GM23338 (cell line): Measurements from ENCODE around the gene TMEM178B. TPM values are rescaled to one million over a fixed set of nuclear protein-coding genes. Genes with fewer than 3 reads are reported as not detected.

Source experiments
- ATAC-seq: fragments of 200-7000 bp; cut with Tn5 transposase; 3 replicates; pipeline ENCODE4 v1.9.1; 2020
- DNase-seq: peaks from one replicate; pipeline ENCODE4 v3.0.0-alpha.2; 2015; ENCODE audit warnings: low spot score
- H2AFZ ChIP-seq: fragments of 200-600 bp; sonication (generic); 2 replicates; pipeline ENCODE4 v1.8.0; 2016; ENCODE audit warnings: antibody characterized with exemption, mild to moderate bottlenecking, moderate library complexity
- H3F3A ChIP-seq: fragments of 200-600 bp; sonication (generic); replicated peaks from 2 replicates; pipeline ENCODE4 v1.8.0; 2017; ENCODE audit warnings: antibody characterized with exemption, mixed run types, low read depth
- H3K27ac ChIP-seq: fragments of 200-600 bp; sonication (generic); 2 replicates; pipeline ENCODE4 v1.6.1; 2016; ENCODE audit warnings: low read depth
- H3K27me3 ChIP-seq: fragments of 200-600 bp; sonication (generic); 2 replicates; pipeline ENCODE4 v1.8.0; 2016; ENCODE audit warnings: mild to moderate bottlenecking, mixed run types, moderate library complexity; ENCODE audit not compliant: insufficient read depth
- H3K36me3 ChIP-seq: fragments of 200-600 bp; sonication (generic); 2 replicates; pipeline ENCODE4 v1.8.0; 2016; ENCODE audit warnings: mild to moderate bottlenecking; ENCODE audit not compliant: insufficient read depth
- H3K4me1 ChIP-seq: fragments of 200-600 bp; sonication (generic); 2 replicates; pipeline ENCODE4 v1.8.0; 2016; ENCODE audit warnings: mild to moderate bottlenecking, moderate library complexity; ENCODE audit not compliant: insufficient read depth
- H3K4me2 ChIP-seq: fragments of 200-600 bp; sonication (generic); 2 replicates; pipeline ENCODE4 v1.7.1; 2017; ENCODE audit warnings: mixed run types
- H3K4me3 ChIP-seq: fragments of 200-600 bp; sonication (generic); 2 replicates; pipeline ENCODE4 v1.6.1; 2016; ENCODE audit warnings: mixed run types
- H3K79me2 ChIP-seq: fragments of 200-600 bp; sonication (generic); replicated peaks from 2 replicates; pipeline ENCODE4 v1.8.0; 2017; ENCODE audit warnings: mild to moderate bottlenecking; ENCODE audit not compliant: insufficient read depth
- H3K9me2 ChIP-seq: fragments of 200-600 bp; sonication (generic); 2 replicates; pipeline ENCODE4 v1.8.0; 2017; ENCODE audit not compliant: insufficient read depth
- H4K20me1 ChIP-seq: fragments of 200-600 bp; sonication (generic); replicated peaks from 2 replicates; pipeline ENCODE4 v1.8.0; 2017; ENCODE audit warnings: mild to moderate bottlenecking; ENCODE audit not compliant: insufficient read depth
- H3K27ac Mint-ChIP-seq: 2 replicates; pipeline ENCODE4 v1.8.0; 2020; ENCODE audit warnings: inconsistent platforms, mild to moderate bottlenecking, moderate library complexity, mixed read lengths
- H3K27me3 Mint-ChIP-seq: 3 replicates; pipeline ENCODE4 v1.8.0; 2022; ENCODE audit warnings: low read depth, mild to moderate bottlenecking, moderate library complexity, mixed read lengths, inconsistent platforms; ENCODE audit not compliant: insufficient read depth, poor library complexity
- H3K36me3 Mint-ChIP-seq: 3 replicates; pipeline ENCODE4 v1.8.0; 2021; ENCODE audit warnings: low read depth, mild to moderate bottlenecking, inconsistent platforms, moderate library complexity, mixed read lengths
- H3K4me1 Mint-ChIP-seq: 3 replicates; pipeline ENCODE4 v1.8.0; 2020; ENCODE audit warnings: mild to moderate bottlenecking, inconsistent platforms, mixed read lengths
- H3K4me3 Mint-ChIP-seq: 3 replicates; pipeline ENCODE4 v1.8.0; 2021; ENCODE audit warnings: moderate library complexity, mild to moderate bottlenecking, inconsistent platforms, mixed read lengths
- H3K9me3 Mint-ChIP-seq: 3 replicates; pipeline ENCODE4 v1.8.0; 2020; ENCODE audit warnings: moderate library complexity, mild to moderate bottlenecking, inconsistent platforms, mixed read lengths
- CREB1 ChIP-seq: fragments of 250-450 bp; sonication (Bioruptor Pico); IDR thresholded peaks from 2 replicates; pipeline ENCODE4 v1.5.0; 2020; ENCODE audit warnings: low read depth, mild to moderate bottlenecking, moderate library complexity
- EZH2 ChIP-seq: fragments of 200-600 bp; sonication (generic); IDR thresholded peaks from one replicate; pipeline ENCODE4 v1.8.0; 2017; ENCODE audit warnings: antibody characterized with exemption, mild to moderate bottlenecking, low read depth; ENCODE audit not compliant: unreplicated experiment
- EZH2phosphoT487 ChIP-seq: fragments of 200-600 bp; sonication (generic); IDR thresholded peaks from one replicate; pipeline ENCODE4 v1.8.1; 2018; ENCODE audit warnings: antibody characterized with exemption; ENCODE audit not compliant: unreplicated experiment
- JUNB ChIP-seq: IDR thresholded peaks from one replicate; pipeline ENCODE4 v1.6.1; 2016; ENCODE audit warnings: antibody characterized with exemption; ENCODE audit not compliant: unreplicated experiment
- NANOG ChIP-seq: IDR thresholded peaks from 2 replicates; pipeline ENCODE4 v1.6.1; 2016; ENCODE audit warnings: antibody characterized with exemption, borderline replicate concordance
- STAT1 ChIP-seq: IDR thresholded peaks from one replicate; pipeline ENCODE4 v1.6.1; 2016; ENCODE audit warnings: antibody characterized with exemption; ENCODE audit not compliant: unreplicated experiment
- ZNF331 ChIP-seq: fragments of 250-450 bp; sonication (Bioruptor Pico); IDR thresholded peaks from 2 replicates; pipeline ENCODE4 v1.5.0; 2020; ENCODE audit warnings: low read depth, mild to moderate bottlenecking, moderate library complexity
- polyA plus RNA-seq: library from polyadenylated mRNA; unstranded; fragments of >200 nt; fragmentation: Nextera tagmentation; extraction: Ambion mirVana; gene quantifications from 2 replicates; pipeline ENCODE4 v1.2.1, GENCODE V29; 2016
- total RNA-seq: library from RNA; depleted of rRNA; stranded (reverse); fragments of >200 nt; shearing (Covaris generic); gene quantifications from 2 replicates; pipeline ENCODE4 v1.2.3, GENCODE V29; 2014
- TF ChIP-seq, protein P1 (sequence below): IDR thresholded peaks from 2 replicates; pipeline ENCODE4 v1.6.1; 2016; ENCODE audit warnings: antibody characterized with exemption
- TF ChIP-seq, protein P2 (sequence below), 2 experiments: fragments of 200-600 bp in 1 of 2; sonication (generic) in 1 of 2; conservative IDR thresholded peaks; 2 replicates each; pipeline versions ENCODE4 v1.5.1 to v1.6.1; 2016 to 2017; ENCODE audit warnings: antibody characterized with exemption in 2 of 2, low read depth in 2 of 2, mild to moderate bottlenecking in 2 of 2, moderate library complexity in 1 of 2
- TF ChIP-seq, protein P3 (sequence below): fragments of 250-450 bp; sonication (Bioruptor Pico); IDR thresholded peaks from 2 replicates; pipeline ENCODE4 v1.5.0; 2020; ENCODE audit warnings: mild to moderate bottlenecking, moderate library complexity

Gene TMEM178B
- total and polyA plus RNA-seq, 2 experiments from 2014 or later, result 4.9 to 15.6 TPM

DNA sequence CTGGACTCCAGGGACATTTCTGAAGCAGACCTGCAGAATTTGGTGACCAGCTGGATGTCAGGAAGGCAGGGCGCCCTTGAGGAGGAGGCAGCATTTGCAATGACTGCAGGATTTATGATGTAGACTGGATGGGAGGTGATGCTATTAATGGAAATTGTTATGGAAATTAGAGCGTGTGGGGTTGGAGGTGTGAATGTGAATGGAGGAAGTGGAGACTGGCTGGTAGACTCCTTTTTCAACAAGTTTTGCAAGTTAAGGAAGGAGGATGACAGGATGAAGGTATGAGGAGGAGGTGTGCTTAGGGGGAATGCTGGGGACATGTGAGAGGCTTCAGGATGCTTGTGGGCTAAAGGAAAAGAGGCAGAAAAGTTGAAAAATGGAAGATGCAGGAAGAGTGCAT, 137.0 kb downstream of the TMEM178B start (continued):
- TF ChIP-seq EZH2, result no peak

DNA sequence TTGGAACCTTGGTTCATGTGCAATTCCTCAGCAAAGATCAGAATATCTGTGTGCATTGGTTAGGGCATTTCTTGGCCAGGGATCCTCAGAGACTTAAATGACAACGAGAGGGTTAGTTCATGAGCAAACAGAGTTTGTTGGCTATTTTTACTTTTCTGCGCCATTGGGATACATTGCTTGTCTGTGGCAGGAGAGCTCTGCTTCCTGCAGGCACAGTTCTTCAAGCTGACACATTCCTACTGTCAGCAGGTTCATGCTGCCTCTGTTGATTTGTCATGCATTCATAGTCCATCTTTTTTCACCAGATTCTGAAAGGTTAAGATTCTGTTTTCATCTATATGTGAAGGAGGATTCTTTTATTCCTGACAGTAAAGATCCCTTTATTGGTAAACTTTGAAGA, 139.4 kb downstream of the TMEM178B start:
- H3K27ac Mint-ChIP-seq, result no peak overlapping the region
- Histone ChIP-seq H3K4me3 (no peak overlapping the region), H3K27ac (no peak overlapping the region), H3K27me3 (no peaks in the 10 kb centered on the region), H3K4me1 (peaks cover 65% of the 10 kb centered on the region), H3K4me2 (no peak overlapping the region), H3K9me2 (peaks cover 18% of the 10 kb centered on the region), H3K36me3 (no peaks in the 10 kb centered on the region), H3F3A (no peaks in the 10 kb centered on the region), H2AFZ (no peak overlapping the region), H3K79me2 (peaks cover 25% of the 10 kb centered on the region), H4K20me1 (no peaks in the 10 kb centered on the region)
- no peaks in the 10 kb centered on the region; the same call in 2 of the 3 replicates for H3K9me3 Mint-ChIP-seq
- no peak for TF ChIP-seq EZH2phosphoT487
- H3K4me3 Mint-ChIP-seq, result no peak overlapping the region
- H3K36me3 Mint-ChIP-seq, result peaks cover 6% of the 10 kb centered on the region; the same call in 1 of the 3 replicates
- ATAC-seq (no peak), DNase-seq (no peak)
- peaks cover 4% of the 10 kb centered on the region for H3K27me3 Mint-ChIP-seq
- peaks cover 68% of the 10 kb centered on the region for H3K4me1 Mint-ChIP-seq

DNA sequence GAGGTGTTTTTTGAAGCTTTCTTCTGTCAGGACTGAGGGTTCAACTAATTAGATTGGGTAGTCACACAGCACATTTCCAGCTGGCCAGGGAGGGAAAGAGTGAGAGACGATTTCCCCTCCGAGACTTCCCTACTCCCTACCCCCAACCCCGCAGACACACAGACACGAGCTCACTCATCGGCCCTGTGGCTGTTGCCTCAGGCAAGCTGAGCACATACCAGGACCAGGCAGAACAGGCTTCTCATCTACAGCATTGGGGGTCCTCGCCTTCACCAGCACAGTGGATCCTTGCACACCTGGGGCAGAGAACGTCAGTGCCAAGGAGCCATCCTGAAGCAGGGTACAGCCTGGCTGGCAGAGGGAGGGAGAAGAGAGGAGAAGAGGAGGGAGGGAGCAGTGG, 144.1 kb downstream of the TMEM178B start:
- Mint-ChIP-seq H3K4me3 (no peak overlapping the region), H3K27ac (no peak overlapping the region), H3K9me3 (no peaks in the 10 kb centered on the region), H3K27me3 (peaks cover 2% of the 10 kb centered on the region), H3K4me1 (peaks cover 34% of the 10 kb centered on the region), H3K36me3 (no peaks in the 10 kb centered on the region; the same call in 2 of the 3 replicates)
- Histone ChIP-seq H4K20me1 (0 out of 2 replicates have a peak, but pooled peaks cover 2% of the 10 kb centered on the region), H3F3A (no peaks in the 10 kb centered on the region), H3K27me3 (no peaks in the 10 kb centered on the region), H3K9me2 (no peaks in the 10 kb centered on the region), H3K4me1 (peaks cover 18% of the 10 kb centered on the region), H3K79me2 (peaks cover 3% of the 10 kb centered on the region; the same call in 1 of the 2 replicates), H3K27ac (no peak overlapping the region), H3K36me3 (no peaks in the 10 kb centered on the region), H3K4me2 (no peak overlapping the region), H3K4me3 (no peak overlapping the region), H2AFZ (no peak overlapping the region)
- ATAC-seq, result no peak
- DNase-seq, result no peak
- TF ChIP-seq, protein P1, sequence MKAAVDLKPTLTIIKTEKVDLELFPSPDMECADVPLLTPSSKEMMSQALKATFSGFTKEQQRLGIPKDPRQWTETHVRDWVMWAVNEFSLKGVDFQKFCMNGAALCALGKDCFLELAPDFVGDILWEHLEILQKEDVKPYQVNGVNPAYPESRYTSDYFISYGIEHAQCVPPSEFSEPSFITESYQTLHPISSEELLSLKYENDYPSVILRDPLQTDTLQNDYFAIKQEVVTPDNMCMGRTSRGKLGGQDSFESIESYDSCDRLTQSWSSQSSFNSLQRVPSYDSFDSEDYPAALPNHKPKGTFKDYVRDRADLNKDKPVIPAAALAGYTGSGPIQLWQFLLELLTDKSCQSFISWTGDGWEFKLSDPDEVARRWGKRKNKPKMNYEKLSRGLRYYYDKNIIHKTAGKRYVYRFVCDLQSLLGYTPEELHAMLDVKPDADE, result no peak
- no peak for TF ChIP-seq EZH2
- no peak for TF ChIP-seq NANOG
- no peak for TF ChIP-seq STAT1
- TF ChIP-seq CREB1 (CRISPR knock-in tag), result no peak
- no peak for TF ChIP-seq JUNB
- no peak for TF ChIP-seq ZNF331 (CRISPR knock-in tag)
- TF ChIP-seq, protein P2, sequence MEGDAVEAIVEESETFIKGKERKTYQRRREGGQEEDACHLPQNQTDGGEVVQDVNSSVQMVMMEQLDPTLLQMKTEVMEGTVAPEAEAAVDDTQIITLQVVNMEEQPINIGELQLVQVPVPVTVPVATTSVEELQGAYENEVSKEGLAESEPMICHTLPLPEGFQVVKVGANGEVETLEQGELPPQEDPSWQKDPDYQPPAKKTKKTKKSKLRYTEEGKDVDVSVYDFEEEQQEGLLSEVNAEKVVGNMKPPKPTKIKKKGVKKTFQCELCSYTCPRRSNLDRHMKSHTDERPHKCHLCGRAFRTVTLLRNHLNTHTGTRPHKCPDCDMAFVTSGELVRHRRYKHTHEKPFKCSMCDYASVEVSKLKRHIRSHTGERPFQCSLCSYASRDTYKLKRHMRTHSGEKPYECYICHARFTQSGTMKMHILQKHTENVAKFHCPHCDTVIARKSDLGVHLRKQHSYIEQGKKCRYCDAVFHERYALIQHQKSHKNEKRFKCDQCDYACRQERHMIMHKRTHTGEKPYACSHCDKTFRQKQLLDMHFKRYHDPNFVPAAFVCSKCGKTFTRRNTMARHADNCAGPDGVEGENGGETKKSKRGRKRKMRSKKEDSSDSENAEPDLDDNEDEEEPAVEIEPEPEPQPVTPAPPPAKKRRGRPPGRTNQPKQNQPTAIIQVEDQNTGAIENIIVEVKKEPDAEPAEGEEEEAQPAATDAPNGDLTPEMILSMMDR (conservative IDR thresholded peaks at IDR 0.05; ENCODE audit: low read depth in 2 of 2), result no peak
- TF ChIP-seq, protein P3, sequence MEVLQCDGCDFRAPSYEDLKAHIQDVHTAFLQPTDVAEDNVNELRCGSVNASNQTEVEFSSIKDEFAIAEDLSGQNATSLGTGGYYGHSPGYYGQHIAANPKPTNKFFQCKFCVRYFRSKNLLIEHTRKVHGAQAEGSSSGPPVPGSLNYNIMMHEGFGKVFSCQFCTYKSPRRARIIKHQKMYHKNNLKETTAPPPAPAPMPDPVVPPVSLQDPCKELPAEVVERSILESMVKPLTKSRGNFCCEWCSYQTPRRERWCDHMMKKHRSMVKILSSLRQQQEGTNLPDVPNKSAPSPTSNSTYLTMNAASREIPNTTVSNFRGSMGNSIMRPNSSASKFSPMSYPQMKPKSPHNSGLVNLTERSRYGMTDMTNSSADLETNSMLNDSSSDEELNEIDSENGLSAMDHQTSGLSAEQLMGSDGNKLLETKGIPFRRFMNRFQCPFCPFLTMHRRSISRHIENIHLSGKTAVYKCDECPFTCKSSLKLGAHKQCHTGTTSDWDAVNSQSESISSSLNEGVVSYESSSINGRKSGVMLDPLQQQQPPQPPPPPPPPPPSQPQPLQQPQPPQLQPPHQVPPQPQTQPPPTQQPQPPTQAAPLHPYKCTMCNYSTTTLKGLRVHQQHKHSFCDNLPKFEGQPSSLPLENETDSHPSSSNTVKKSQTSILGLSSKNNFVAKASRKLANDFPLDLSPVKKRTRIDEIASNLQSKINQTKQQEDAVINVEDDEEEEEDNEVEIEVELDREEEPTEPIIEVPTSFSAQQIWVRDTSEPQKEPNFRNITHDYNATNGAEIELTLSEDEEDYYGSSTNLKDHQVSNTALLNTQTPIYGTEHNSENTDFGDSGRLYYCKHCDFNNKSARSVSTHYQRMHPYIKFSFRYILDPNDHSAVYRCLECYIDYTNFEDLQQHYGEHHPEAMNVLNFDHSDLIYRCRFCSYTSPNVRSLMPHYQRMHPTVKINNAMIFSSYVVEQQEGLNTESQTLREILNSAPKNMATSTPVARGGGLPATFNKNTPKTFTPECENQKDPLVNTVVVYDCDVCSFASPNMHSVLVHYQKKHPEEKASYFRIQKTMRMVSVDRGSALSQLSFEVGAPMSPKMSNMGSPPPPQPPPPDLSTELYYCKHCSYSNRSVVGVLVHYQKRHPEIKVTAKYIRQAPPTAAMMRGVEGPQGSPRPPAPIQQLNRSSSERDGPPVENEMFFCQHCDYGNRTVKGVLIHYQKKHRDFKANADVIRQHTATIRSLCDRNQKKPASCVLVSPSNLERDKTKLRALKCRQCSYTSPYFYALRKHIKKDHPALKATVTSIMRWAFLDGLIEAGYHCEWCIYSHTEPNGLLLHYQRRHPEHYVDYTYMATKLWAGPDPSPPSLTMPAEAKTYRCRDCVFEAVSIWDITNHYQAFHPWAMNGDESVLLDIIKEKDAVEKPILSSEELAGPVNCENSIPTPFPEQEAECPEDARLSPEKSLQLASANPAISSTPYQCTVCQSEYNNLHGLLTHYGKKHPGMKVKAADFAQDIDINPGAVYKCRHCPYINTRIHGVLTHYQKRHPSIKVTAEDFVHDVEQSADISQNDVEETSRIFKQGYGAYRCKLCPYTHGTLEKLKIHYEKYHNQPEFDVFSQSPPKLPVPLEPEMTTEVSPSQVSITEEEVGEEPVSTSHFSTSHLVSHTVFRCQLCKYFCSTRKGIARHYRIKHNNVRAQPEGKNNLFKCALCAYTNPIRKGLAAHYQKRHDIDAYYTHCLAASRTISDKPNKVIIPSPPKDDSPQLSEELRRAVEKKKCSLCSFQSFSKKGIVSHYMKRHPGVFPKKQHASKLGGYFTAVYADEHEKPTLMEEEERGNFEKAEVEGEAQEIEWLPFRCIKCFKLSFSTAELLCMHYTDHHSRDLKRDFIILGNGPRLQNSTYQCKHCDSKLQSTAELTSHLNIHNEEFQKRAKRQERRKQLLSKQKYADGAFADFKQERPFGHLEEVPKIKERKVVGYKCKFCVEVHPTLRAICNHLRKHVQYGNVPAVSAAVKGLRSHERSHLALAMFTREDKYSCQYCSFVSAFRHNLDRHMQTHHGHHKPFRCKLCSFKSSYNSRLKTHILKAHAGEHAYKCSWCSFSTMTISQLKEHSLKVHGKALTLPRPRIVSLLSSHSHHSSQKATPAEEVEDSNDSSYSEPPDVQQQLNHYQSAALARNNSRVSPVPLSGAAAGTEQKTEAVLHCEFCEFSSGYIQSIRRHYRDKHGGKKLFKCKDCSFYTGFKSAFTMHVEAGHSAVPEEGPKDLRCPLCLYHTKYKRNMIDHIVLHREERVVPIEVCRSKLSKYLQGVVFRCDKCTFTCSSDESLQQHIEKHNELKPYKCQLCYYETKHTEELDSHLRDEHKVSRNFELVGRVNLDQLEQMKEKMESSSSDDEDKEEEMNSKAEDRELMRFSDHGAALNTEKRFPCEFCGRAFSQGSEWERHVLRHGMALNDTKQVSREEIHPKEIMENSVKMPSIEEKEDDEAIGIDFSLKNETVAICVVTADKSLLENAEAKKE (CRISPR knock-in tag), result no peak
